ENCODE results near the gene CACNG1. TPM values are rescaled to one million over a fixed set of nuclear protein-coding genes. Genes with fewer than 3 reads are reported as not detected.

Gene CACNG1
- total and polyA plus RNA-seq, 2 donors = 0.53 TPM; not detected in 1

DNA sequence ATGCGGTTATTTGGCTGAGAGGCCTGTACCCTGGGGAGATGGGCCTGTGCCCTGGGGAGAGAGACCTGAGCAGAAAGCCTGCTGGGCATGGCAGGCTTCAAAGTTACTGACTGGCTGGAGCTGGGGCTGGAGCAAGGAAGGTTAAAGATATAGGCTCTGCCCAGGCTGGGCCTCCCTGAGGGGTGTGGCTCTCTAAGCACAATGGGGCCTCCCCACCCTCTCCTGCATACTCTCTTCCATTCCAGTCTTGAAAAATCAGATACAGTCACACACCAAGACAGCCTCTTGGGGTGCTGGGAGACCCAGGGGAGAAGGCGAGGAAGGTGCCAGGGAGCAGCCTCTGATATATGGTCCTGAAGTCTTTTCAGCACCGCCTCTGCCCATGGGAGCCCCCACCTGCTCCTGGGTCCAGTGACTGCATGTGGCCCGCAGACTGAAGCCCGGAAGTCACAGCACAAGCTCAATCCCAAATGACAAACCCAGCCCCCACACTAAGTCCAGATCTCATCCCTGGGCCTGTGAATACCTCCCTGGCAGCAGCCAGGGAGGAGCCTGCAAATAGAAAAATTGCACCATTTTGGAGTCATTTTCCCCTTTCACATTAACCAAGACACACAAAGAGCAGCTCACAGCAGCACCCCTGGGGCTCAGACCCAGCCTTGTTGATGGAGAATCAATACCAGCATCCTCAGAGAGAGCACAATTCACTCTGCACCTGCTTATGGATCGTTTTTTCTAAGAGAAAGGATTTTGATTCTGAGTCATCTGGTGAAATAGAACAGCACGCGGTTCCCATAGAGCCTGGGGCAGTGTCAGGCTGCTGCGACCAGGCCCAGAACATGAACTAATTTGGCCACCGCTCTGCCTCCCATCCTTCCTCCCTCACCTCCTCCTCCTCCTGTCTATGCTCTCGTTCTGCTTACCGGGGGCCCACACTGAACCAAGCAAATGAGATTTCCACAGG, 25.6 kb upstream of the CACNG1 start:
- no peak for DNase-seq (ENCODE audit: extremely low spot score)
- Histone ChIP-seq H3K4me1 (ENCODE audit: insufficient read depth) (no peaks in the 10 kb centered on the region), H3K4me3 (ENCODE audit: low read depth, low read length) (no peak overlapping the region), H3K36me3 (ENCODE audit: insufficient read depth) (no peaks in the 10 kb centered on the region), H3K27ac (ENCODE audit: low read depth) (no peak overlapping the region)
- 87% methylated on average over 12 of the region's 12 CpGs for WGBS

DNA sequence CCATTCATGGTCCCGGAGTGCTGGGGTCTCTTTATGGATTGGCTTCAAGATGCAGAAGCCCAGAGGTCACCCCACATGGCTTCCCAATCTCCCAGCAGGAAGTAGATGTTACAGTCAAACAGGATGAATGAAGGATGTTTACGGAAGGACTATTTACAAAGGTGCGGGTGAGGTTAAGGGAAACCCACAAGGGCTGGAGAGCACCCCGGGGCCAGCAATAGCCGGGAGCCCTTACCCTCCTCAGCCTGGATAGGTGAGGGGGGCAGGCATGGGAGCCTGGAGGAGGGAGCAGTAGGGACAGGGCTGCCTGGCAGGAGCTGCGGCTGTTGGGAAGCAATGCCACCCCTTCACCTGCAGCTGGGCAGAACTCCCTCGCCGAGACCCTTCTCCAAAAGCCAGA, 24.5 kb upstream of the CACNG1 start:
- DNase-seq (ENCODE audit: extremely low spot score) = no peak
- 75% methylated on average over 8 of the region's 8 CpGs for WGBS
- Histone ChIP-seq H3K36me3 (ENCODE audit: insufficient read depth) (no peaks in the 10 kb centered on the region), H3K4me3 (ENCODE audit: low read depth, low read length) (no peak overlapping the region), H3K27ac (ENCODE audit: low read depth) (no peak overlapping the region), H3K4me1 (ENCODE audit: insufficient read depth) (no peaks in the 10 kb centered on the region)

DNA sequence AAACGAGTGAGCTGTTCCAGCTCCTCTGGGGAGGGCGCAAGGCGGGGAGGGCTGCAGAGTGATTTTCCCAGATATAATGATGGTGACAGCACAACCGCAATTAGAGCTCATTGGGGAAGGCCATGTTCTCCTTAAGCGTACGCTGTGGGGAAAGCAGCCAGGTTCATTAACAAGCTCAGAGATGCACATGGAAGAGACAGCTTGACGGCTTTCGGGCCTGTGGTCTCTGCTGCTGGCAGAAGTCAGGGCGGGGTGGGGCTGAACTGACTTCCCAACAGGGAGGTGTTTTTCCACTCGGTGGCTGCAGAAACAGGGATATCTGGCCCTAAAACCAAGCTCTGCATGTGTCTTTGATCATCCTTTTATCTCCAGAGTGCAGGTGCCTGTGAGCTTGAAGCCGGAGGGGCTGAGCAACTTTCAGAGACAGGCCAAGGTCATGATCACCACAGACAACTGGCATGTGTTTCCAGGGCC, 24.0 kb upstream of the CACNG1 start:
- H3K27ac ChIP-seq (ENCODE audit: low read depth) = no peak overlapping the region
- 70% methylated on average over 11 of the region's 11 CpGs for WGBS
- H3K36me3 ChIP-seq (ENCODE audit: insufficient read depth) = no peaks in the 10 kb centered on the region
- DNase-seq (ENCODE audit: extremely low spot score) = no peak
- no peaks in the 10 kb centered on the region for H3K4me1 ChIP-seq (ENCODE audit: insufficient read depth)
- H3K4me3 ChIP-seq (ENCODE audit: low read depth, low read length) = no peak overlapping the region

DNA sequence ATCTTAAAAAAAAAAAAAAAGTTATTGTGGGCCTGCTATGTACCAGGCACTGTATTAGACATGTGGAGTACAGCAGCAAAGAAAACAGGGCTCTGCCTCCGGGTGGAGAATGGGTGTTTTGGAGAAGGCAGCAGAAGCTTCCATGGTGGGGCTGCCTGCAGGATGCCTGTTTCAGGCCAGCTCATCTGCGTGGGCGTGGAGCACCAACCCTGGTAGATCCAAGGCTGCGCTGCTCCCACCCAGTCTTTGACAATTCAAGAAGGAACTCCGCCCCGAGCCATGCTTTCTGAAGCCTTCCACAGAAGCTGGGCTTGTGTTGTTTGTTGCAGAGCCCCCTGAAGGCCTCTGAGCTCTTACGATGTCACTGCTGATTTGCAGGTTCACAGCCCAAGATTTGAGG, 23.2 kb upstream of the CACNG1 start:
- Histone ChIP-seq H3K4me1 (ENCODE audit: insufficient read depth) (no peaks in the 10 kb centered on the region), H3K36me3 (ENCODE audit: insufficient read depth) (no peaks in the 10 kb centered on the region), H3K27ac (ENCODE audit: low read depth) (no peak overlapping the region), H3K4me3 (ENCODE audit: low read depth, low read length) (no peak overlapping the region)
- 95% methylated on average over 7 of the region's 7 CpGs for WGBS
- no peak for DNase-seq (ENCODE audit: extremely low spot score)

DNA sequence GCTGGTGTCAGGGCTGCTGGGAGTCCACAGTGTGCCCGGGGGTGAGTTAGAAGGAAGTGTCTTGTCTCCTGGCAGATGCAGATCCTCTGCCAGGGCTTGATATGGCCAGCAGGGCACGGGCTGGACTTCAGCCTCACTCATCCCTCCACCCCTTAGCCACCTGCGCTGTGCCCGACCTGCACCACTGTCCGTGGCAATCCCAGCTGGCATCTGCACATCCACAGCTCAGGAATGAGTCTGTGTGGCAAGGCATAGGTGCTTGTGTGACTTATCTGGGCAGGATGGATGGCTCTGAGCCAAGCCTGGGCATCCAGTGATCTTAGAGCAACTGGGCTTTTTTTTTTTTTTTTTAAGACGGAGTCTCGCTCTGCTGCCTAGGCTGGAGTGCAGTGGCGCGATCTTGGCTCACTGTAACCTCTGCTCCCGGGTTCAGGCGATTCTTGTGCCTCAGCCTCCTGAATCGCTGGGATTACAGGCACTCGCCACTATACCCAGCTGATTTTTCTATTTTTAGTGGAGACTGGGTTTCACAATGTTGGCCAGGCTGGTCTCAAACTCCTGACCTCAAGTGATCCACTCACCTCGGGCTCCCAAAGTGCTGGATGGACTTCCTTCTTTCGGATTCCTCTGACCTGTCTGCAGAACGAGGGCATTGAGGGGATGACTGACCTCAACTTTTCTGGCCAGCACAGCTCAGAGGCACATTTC, 22.5 kb upstream of the CACNG1 start:
- Histone ChIP-seq H3K4me3 (ENCODE audit: low read depth, low read length) (no peak overlapping the region), H3K27ac (ENCODE audit: low read depth) (no peak overlapping the region), H3K36me3 (ENCODE audit: insufficient read depth) (no peaks in the 10 kb centered on the region), H3K4me1 (ENCODE audit: insufficient read depth) (no peaks in the 10 kb centered on the region)
- DNase-seq (ENCODE audit: extremely low spot score) = no peak
- 85% methylated on average over 16 of the region's 16 CpGs for WGBS

DNA sequence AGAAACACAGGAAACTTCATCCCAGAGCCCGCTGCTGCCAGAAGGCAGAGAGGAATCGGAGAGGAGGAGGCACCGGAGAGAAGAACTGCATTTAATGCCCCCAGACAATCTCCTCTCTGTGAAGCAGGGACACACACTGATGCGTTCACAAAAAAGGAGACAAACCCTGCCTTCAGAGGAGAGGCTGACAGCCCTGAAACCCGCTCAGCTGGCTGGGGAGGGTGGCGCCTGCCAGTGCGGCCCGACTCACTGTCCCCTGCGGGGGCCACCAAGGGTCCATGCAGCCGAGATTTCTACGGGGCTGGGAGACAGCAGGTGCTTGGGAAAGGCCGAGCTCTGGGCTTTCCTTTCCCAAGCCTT, 21.9 kb upstream of the CACNG1 start:
- Histone ChIP-seq H3K27ac (ENCODE audit: low read depth) (no peak overlapping the region), H3K4me3 (ENCODE audit: low read depth, low read length) (no peak overlapping the region), H3K4me1 (ENCODE audit: insufficient read depth) (no peaks in the 10 kb centered on the region), H3K36me3 (ENCODE audit: insufficient read depth) (no peaks in the 10 kb centered on the region)
- 78% methylated on average over 12 of the region's 12 CpGs for WGBS
- no peak for DNase-seq (ENCODE audit: extremely low spot score)

DNA sequence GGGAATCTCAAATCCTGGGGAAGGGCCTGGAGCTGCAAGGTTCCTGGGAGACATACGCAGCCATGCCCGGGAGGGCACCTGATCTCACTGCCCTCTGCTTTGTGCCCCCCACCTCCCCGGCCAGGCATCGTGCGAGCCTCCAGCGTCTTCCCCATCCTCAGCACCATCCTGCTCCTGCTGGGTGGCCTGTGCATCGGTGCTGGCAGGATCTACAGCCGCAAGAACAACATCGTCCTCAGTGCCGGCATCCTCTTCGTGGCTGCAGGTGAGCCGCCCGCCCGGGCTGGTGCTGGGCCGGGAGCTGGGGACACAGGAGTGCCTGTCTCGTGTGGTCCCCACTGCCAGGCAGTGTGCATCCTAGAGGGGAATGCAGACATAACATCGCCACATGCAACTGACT, 19.6 kb upstream of the CACNG1 start:
- 94% methylated on average over 17 of the region's 17 CpGs for WGBS
- no peak overlapping the region for H3K4me3 ChIP-seq (ENCODE audit: low read depth, low read length)
- H3K4me1 ChIP-seq (ENCODE audit: insufficient read depth) = no peaks in the 10 kb centered on the region
- no peak for DNase-seq (ENCODE audit: extremely low spot score)
- H3K27ac ChIP-seq (ENCODE audit: low read depth) = no peak overlapping the region
- H3K36me3 ChIP-seq (ENCODE audit: insufficient read depth) = no peaks in the 10 kb centered on the region

DNA sequence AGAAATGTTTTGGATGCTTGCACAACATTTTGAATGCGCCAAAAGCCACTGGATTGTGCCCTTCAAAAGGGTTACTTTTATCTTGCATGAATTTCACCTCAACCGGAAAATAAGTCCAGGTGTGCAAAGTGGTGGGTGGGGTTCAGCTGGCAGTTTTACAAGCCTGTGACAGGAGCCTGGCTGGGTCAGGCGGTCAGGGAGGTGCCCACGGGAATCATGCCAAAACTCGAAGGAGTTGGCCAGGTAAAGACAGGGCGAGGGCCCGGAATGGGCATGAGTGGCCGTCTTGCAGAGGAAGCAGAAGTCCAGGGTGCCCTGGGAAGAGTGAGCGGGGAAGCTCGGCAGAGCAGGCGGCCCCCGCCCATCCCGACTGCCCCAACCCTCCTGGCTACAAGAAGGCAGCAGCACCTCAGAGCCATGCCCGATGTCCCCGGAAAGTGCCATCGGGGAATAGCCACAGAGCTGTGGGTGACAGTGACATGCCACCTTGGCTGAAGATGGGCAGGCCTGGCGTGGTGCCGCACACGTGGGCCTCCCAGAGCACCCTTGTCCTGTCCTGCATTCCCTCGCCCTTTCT, 19.1 kb upstream of the CACNG1 start:
- DNase-seq (ENCODE audit: extremely low spot score) = no peak
- 86% methylated on average over 20 of the region's 20 CpGs for WGBS
- no peaks in the 10 kb centered on the region for H3K4me1 ChIP-seq (ENCODE audit: insufficient read depth)

DNA sequence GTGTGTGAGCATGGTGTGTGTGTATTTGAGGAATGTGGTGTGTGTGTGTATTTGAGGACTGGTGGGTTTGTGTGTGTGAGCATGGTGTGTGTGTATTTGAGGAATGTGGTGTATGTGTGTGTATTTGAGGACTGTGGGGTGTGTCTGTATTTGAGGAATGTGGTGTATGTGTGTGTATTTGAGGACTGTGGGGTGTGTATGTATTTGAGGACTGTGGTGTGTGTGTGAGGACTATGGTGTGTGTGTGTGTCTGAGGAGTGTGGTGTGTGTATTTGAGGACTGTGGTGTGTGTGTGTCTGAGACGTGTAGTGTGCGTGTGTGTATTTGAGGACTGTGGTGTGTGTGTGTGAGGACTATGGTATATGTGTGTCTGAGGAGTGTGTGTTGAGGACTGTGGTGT, 18.0 kb upstream of the CACNG1 start:
- Histone ChIP-seq H3K4me1 (ENCODE audit: insufficient read depth) (no peaks in the 10 kb centered on the region), H3K4me3 (ENCODE audit: low read depth, low read length) (no peak overlapping the region), H3K36me3 (ENCODE audit: insufficient read depth) (no peaks in the 10 kb centered on the region), H3K27ac (ENCODE audit: low read depth) (no peak overlapping the region)
- DNase-seq (ENCODE audit: extremely low spot score) = no peak
- 95% methylated on average over 2 of the region's 2 CpGs for WGBS

More for the DNA sequence above, 19.1 kb upstream of the CACNG1 start:
- H3K27ac ChIP-seq (ENCODE audit: low read depth) = no peak overlapping the region
- no peaks in the 10 kb centered on the region for H3K36me3 ChIP-seq (ENCODE audit: insufficient read depth)
- H3K4me3 ChIP-seq (ENCODE audit: low read depth, low read length) = no peak overlapping the region

DNA sequence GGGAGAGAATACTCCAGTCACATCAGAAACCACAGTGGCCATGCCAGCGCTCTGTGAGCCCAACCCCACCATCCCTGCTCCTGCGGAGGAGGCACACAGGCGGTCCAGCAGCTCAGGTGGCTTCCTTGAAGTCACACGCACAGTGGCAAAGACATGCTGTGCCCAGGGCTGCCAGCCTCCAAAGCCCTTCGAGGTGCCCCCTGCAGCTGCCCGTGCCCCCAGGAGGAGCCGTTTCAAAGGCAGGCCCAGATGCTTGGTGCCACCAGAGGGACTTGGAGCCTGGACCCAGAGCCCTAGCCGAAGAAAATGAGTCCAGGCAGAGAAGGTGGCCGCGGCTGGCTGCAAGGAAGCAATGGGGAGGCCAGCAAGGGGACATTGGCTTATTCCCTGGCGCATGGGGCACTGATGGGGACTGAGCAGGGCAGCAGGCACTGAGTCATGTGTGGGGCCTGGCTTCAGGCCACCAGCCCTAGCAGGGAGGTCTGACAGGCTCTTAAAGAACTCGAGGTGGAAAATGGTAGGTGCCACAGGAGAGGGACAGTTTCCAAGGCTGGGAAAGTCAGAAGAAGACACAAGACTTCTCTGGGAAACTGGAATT, 17.2 kb upstream of the CACNG1 start:
- WGBS = 85% methylated on average over 12 of the region's 12 CpGs
- no peak for DNase-seq (ENCODE audit: extremely low spot score)
- no peaks in the 10 kb centered on the region for H3K4me1 ChIP-seq (ENCODE audit: insufficient read depth)
- H3K27ac ChIP-seq (ENCODE audit: low read depth) = no peak overlapping the region
- no peaks in the 10 kb centered on the region for H3K36me3 ChIP-seq (ENCODE audit: insufficient read depth)
- no peak overlapping the region for H3K4me3 ChIP-seq (ENCODE audit: low read depth, low read length)

DNA sequence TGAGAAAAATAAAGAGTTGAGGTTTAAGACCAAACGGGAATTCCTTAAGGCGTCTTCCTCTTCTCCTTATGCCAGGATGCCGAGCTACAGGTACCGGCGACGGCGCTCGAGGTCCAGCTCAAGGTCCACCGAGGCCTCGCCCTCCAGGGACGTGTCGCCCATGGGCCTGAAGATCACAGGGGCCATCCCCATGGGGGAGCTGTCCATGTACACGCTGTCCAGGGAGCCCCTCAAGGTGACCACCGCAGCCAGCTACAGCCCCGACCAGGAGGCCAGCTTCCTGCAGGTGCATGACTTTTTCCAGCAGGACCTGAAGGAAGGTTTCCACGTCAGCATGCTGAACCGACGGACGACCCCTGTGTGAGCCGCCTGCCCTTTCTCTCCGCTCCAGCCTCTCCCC, 13.7 kb upstream of the CACNG1 start:
- Histone ChIP-seq H3K4me1 (ENCODE audit: insufficient read depth) (no peaks in the 10 kb centered on the region), H3K36me3 (ENCODE audit: insufficient read depth) (no peaks in the 10 kb centered on the region), H3K27ac (ENCODE audit: low read depth) (no peak overlapping the region), H3K4me3 (ENCODE audit: low read depth, low read length) (no peak overlapping the region)
- 89% methylated on average over 21 of the region's 21 CpGs for WGBS
- no peak for DNase-seq (ENCODE audit: extremely low spot score)

DNA sequence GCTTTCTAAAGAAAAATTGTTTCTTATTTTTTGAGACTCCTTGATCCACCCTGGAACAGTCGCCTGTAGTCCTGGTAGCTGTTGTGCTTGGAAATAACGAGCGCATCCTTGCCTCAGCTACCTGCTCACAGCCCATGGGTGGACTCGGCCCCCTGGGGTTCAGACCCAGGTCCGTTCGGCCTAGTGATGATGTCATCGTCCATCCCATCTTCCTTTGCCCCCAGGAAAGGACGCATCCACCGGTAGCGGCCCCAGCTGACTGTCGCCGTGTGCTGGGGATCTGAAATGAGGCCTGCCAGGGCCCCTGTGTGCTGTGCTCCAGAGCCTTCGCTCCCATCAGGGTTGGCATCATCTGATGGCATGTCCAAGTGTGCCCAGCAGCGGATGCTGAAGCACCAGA, 12.0 kb upstream of the CACNG1 start:
- 88% methylated on average over 14 of the region's 14 CpGs for WGBS
- Histone ChIP-seq H3K36me3 (ENCODE audit: insufficient read depth) (no peaks in the 10 kb centered on the region), H3K27ac (ENCODE audit: low read depth) (no peak overlapping the region), H3K4me3 (ENCODE audit: low read depth, low read length) (no peak overlapping the region), H3K4me1 (ENCODE audit: insufficient read depth) (no peaks in the 10 kb centered on the region)
- no peak for DNase-seq (ENCODE audit: extremely low spot score)

DNA sequence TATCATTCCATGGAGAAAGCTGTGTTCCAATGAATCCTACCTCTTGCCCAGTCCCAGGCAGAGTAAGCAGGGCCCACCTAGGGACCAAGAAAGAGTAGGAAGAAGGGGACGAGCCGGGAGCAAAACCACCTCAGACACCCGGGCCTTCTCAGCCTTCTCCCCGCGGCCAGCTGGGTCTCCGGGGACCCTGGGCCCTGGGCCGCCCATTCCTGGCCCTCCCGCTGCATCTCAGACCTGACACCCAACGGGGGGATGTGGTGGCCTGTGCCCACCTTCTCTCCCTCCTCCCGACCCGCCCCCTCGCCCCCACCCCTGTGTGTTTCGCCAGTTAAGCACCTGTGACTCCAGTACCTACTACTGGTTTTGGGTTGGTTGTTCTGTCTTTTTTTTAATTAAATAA, 11.4 kb upstream of the CACNG1 start:
- 93% methylated on average over 13 of the region's 13 CpGs for WGBS
- no peaks in the 10 kb centered on the region for H3K36me3 ChIP-seq (ENCODE audit: insufficient read depth)
- no peak for DNase-seq (ENCODE audit: extremely low spot score)
- H3K27ac ChIP-seq (ENCODE audit: low read depth) = no peak overlapping the region
- no peak overlapping the region for H3K4me3 ChIP-seq (ENCODE audit: low read depth, low read length)
- no peaks in the 10 kb centered on the region for H3K4me1 ChIP-seq (ENCODE audit: insufficient read depth)
